ENCODE results near the gene SIN3B. TPM values are rescaled to one million over a fixed set of nuclear protein-coding genes. Genes with fewer than 3 reads are reported as not detected.

Gene SIN3B
- total RNA-seq, 6 experiments from 2014 or later: 29.6 to 39.4 (median 35.2) TPM

GRCh38 chr19:16915734-16916133, 86.5 kb downstream of the SIN3B start:
- H3K27ac Mint-ChIP-seq: no peak overlapping the region

GRCh38 chr19:16917401-16917800, 88.2 kb downstream of the SIN3B start:
- DNase-seq: no peak
- no peak for TF ChIP-seq CTCF (IDR thresholded peaks at IDR 0.05)
- H3K9me3 Mint-ChIP-seq: peaks cover 24% of the 10 kb centered on the region
- no peak overlapping the region for H3K4me3 Mint-ChIP-seq
- H3K4me1 Mint-ChIP-seq (ENCODE audit: low read depth): peaks cover 4% of the 10 kb centered on the region; the same call in 1 of the 2 replicates
- H3K36me3 Mint-ChIP-seq (ENCODE audit: low read depth): peaks cover 15% of the 10 kb centered on the region
- peaks cover 29% of the 10 kb centered on the region for H3K27me3 Mint-ChIP-seq (ENCODE audit: insufficient read depth)
- no peak overlapping the region for H3K27ac Mint-ChIP-seq

More at GRCh38 chr19:16915734-16916133, 86.5 kb downstream of the SIN3B start:
- peaks cover 34% of the 10 kb centered on the region for H3K9me3 Mint-ChIP-seq
- no peaks in the 10 kb centered on the region for H3K4me1 Mint-ChIP-seq (ENCODE audit: low read depth)
- H3K36me3 Mint-ChIP-seq (ENCODE audit: low read depth): peaks cover 18% of the 10 kb centered on the region
- no peak for DNase-seq
- no peak for TF ChIP-seq CTCF (IDR thresholded peaks at IDR 0.05)
- H3K4me3 Mint-ChIP-seq: no peak overlapping the region
- H3K27me3 Mint-ChIP-seq (ENCODE audit: insufficient read depth): peaks cover 29% of the 10 kb centered on the region

GRCh38 chr19:16919496-16919895, 90.3 kb downstream of the SIN3B start:
- H3K4me1 Mint-ChIP-seq (ENCODE audit: low read depth): peaks cover 4% of the 10 kb centered on the region; the same call in 1 of the 2 replicates
- H3K9me3 Mint-ChIP-seq: peaks cover 3% of the 10 kb centered on the region; the same call in 1 of the 2 replicates
- H3K27ac Mint-ChIP-seq: no peak overlapping the region
- H3K27me3 Mint-ChIP-seq (ENCODE audit: insufficient read depth): peaks cover 35% of the 10 kb centered on the region
- no peak for DNase-seq
- H3K36me3 Mint-ChIP-seq (ENCODE audit: low read depth): peaks cover 4% of the 10 kb centered on the region; the same call in 1 of the 2 replicates
- no peak for TF ChIP-seq CTCF (IDR thresholded peaks at IDR 0.05)
- no peak overlapping the region for H3K4me3 Mint-ChIP-seq

- TF ChIP-seq CTCF (IDR thresholded peaks at IDR 0.05): no peak
- Mint-ChIP-seq H3K4me1 (ENCODE audit: low read depth) (peaks cover 4% of the 10 kb centered on the region; the same call in 1 of the 2 replicates), H3K4me3 (no peak overlapping the region), H3K9me3 (peaks cover 13% of the 10 kb centered on the region), H3K27me3 (ENCODE audit: insufficient read depth) (peaks cover 35% of the 10 kb centered on the region), H3K36me3 (ENCODE audit: low read depth) (peaks cover 8% of the 10 kb centered on the region; the same call in 1 of the 2 replicates), H3K27ac (no peak overlapping the region)
- DNase-seq: peak; percentile 83
These were observed 91.8 kb downstream of the SIN3B start for GRCh38 chr19:16920816-16921529.

GRCh38 chr19:16921766-16922591, 92.8 kb downstream of the SIN3B start:
- peaks cover 8% of the 10 kb centered on the region; the same call in 1 of the 2 replicates for H3K36me3 Mint-ChIP-seq (ENCODE audit: low read depth)
- H3K4me3 Mint-ChIP-seq: no peak overlapping the region
- TF ChIP-seq CTCF (IDR thresholded peaks at IDR 0.05): no peak
- H3K27me3 Mint-ChIP-seq (ENCODE audit: insufficient read depth): peaks cover 35% of the 10 kb centered on the region
- H3K9me3 Mint-ChIP-seq: peaks cover 19% of the 10 kb centered on the region
- no peak for DNase-seq
- H3K27ac Mint-ChIP-seq: no peak overlapping the region
- H3K4me1 Mint-ChIP-seq (ENCODE audit: low read depth): peaks cover 4% of the 10 kb centered on the region; the same call in 1 of the 2 replicates

Measured in HFFc6 (cell line).